ENCODE results near the gene PPM1N. TPM values are rescaled to one million over a fixed set of nuclear protein-coding genes. Genes with fewer than 3 reads are reported as not detected.

Gene PPM1N
- total RNA-seq, 2 donors from 2014 or later = 0.67 to 1.9 TPM

DNA sequence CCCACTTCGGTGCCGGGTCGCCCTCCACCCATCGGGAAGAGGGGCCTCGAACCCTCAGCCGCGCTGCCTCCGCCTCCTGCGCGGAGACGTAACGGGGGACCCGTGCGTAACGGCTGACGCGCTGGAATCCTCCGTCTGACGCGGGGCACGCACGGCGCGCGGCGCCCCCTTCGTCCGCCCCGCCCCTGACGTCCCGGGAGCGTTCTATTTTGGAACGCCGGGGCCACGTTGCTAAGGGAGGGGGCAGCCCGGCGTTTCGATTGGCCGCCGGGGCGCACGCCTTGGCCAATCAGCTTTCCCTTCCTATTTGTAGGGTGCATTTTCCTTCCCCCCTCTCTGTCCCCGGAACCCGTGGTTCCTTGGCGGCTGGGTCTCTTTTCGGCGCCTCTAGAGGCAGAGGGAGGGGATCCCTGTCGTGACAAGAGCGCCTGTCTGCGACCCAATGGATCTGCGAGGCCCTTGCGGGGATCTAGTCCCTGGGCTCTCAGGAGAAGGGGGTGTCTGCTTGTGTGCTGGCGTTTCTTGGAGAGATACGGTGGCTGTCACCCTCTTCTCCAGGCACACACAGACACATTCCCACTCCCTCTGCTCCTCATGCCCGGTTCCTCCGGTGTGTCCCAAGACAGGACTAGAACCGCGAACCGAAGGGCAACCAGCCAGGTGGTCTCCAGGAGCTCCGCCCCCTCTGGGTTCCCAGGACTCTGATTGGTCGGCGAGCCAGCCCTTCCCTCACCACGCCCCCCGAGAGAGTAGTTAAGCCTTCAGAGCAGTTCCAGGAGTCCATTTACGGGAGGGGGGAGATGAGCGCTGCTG lies 28.9 kb upstream of the PPM1N start:
- peak; percentile 98 for DNase-seq (ENCODE audit: low spot score)
- intact Hi-C loops (cut with DNase I) = no loop called here

DNA sequence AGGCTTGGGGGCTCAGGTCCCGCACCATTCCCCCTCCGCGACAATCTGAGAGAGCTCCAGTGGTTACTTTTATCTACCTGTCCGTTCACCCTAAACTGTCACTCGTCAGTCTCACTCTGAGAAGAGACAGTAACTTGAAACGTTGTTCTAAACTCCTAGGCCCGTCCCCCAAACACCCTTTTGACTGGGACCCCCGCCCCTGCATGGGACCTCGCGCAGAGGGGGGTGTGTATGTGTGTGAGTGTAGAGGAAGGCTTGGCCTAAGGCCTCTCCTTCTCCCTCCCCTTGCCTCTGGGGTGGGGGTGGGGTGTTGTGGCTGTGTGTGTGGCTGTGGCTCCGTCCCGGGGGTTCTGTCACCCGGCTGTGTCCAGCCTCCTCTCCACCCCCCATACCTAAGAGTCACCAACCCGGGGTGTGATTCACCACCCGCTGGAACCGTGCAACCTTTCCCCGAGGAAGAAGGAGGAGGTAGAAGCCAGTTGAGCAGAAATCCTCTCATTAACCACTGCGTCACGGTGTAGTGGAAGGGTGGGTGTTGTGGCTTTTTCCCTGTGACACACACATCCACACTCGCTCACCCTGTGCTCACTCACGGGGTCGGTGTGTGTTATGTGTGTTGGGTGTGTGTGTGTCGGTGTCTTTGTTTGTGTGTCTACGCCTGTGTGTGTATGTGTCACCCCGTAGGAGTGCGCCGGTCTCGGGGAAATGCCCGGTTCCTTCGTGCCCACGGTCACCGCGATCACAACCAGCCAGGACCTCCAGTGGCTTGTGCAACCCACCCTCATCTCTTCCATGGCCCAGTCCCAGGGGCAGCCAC lies 28.1 kb upstream of the PPM1N start:
- DNase-seq (ENCODE audit: low spot score) = peak; percentile 87
- intact Hi-C loops (cut with DNase I) = no loop called here

DNA sequence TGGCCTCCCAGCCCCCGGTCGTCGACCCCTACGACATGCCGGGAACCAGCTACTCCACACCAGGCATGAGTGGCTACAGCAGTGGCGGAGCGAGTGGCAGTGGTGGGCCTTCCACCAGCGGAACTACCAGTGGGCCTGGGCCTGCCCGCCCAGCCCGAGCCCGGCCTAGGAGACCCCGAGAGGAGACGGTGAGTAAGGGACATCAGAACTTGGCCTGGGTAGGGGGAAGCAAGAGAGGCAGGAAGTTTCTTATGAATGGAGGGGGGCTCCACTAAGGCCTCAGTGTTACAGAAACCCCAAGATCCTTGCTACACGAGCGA lies 27.5 kb upstream of the PPM1N start:
- DNase-seq (ENCODE audit: low spot score) = no peak
- intact Hi-C loops (cut with DNase I) = no loop called here

DNA sequence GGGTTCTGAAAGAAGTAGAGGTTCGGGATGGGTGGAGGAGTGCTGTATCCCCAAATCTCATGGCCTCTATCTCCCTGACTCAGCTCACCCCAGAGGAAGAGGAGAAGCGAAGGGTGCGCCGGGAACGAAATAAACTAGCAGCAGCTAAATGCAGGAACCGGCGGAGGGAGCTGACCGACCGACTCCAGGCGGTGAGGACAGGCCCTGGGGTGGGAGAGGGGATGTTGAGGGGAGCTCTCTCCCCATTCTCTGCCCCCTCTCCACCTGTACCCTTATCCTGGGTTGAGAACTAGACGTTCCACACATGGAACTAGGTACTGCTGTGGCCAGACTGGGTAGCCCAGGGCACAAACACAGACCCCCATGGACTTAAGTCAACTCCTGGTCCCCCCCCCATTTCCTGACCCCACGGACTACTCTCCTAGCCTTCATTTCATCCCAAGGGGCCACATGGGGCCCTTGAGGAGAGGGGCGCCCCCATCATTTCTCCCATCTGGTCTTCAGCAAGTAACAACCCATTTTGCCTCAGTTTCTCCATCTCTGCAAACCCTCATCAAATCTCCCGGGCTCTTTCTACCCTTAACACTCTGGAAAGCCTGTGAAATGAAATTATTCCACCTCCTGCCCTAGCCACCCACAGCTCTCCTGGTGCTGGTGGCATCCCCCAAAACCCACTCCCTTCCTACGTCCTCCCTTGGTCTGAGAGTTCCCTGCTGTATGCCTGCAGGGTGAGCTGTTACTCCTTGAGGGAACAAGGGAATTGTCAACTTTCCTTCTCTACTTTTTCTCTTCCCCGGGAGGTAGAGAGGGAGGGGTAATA lies 26.9 kb upstream of the PPM1N start:
- intact Hi-C loops (cut with DNase I) = no loop called here
- DNase-seq (ENCODE audit: low spot score) = no peak

DNA sequence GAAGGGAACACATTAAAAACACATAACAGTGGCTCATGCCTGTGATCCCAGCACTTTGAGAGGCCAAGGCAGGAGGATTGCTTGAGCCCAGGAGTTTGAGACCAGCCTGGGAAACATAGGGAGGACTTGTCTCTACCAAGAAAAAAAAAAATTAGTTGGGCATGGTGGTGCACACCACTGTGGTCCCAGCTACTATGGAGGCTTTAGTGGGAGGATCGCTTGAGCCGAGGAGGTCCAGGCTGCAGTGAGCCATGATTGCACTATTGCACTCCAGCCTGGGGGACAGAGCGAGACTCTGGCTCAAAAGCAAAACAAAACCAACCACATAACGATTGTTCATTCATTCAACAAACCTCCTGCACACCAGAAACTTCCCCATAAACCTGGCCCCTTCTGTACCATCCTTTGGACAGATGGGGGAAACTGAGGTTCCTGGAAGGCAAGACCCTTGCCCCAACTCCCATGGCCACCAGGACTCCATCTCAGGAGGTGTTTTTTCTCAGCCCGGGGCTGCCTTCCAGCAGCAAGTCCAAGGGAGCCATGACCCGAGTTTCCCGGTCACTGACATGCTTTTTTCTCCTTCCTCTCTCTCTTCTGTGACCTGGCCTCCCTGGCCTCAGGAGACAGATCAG lies 26.2 kb upstream of the PPM1N start:
- intact Hi-C loops (cut with DNase I) = no loop called here
- DNase-seq (ENCODE audit: low spot score) = no peak

DNA sequence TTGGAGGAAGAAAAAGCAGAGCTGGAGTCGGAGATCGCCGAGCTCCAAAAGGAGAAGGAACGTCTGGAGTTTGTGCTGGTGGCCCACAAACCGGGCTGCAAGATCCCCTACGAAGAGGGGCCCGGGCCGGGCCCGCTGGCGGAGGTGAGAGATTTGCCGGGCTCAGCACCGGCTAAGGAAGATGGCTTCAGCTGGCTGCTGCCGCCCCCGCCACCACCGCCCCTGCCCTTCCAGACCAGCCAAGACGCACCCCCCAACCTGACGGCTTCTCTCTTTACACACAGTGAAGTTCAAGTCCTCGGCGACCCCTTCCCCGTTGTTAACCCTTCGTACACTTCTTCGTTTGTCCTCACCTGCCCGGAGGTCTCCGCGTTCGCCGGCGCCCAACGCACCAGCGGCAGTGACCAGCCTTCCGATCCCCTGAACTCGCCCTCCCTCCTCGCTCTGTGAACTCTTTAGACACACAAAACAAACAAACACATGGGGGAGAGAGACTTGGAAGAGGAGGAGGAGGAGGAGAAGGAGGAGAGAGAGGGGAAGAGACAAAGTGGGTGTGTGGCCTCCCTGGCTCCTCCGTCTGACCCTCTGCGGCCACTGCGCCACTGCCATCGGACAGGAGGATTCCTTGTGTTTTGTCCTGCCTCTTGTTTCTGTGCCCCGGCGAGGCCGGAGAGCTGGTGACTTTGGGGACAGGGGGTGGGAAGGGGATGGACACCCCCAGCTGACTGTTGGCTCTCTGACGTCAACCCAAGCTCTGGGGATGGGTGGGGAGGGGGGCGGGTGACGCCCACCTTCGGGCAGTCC lies 25.5 kb upstream of the PPM1N start:
- no peak for DNase-seq (ENCODE audit: low spot score)
- intact Hi-C loops (cut with DNase I) = no loop called here

DNA sequence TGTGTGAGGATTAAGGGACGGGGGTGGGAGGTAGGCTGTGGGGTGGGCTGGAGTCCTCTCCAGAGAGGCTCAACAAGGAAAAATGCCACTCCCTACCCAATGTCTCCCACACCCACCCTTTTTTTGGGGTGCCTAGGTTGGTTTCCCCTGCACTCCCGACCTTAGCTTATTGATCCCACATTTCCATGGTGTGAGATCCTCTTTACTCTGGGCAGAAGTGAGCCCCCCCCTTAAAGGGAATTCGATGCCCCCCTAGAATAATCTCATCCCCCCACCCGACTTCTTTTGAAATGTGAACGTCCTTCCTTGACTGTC lies 24.9 kb upstream of the PPM1N start:
- intact Hi-C loops (cut with DNase I) = no loop called here
- no peak for DNase-seq (ENCODE audit: low spot score)

DNA sequence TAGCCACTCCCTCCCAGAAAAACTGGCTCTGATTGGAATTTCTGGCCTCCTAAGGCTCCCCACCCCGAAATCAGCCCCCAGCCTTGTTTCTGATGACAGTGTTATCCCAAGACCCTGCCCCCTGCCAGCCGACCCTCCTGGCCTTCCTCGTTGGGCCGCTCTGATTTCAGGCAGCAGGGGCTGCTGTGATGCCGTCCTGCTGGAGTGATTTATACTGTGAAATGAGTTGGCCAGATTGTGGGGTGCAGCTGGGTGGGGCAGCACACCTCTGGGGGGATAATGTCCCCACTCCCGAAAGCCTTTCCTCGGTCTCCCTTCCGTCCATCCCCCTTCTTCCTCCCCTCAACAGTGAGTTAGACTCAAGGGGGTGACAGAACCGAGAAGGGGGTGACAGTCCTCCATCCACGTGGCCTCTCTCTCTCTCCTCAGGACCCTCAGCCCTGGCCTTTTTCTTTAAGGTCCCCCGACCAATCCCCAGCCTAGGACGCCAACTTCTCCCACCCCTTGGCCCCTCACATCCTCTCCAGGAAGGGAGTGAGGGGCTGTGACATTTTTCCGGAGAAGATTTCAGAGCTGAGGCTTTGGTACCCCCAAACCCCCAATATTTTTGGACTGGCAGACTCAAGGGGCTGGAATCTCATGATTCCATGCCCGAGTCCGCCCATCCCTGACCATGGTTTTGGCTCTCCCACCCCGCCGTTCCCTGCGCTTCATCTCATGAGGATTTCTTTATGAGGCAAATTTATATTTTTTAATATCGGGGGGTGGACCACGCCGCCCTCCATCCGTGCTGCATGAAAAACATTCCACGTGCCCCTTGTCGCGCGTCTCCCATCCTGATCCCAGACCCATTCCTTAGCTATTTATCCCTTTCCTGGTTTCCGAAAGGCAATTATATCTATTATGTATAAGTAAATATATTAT lies 24.3 kb upstream of the PPM1N start:
- DNase-seq (ENCODE audit: low spot score) = no peak

DNA sequence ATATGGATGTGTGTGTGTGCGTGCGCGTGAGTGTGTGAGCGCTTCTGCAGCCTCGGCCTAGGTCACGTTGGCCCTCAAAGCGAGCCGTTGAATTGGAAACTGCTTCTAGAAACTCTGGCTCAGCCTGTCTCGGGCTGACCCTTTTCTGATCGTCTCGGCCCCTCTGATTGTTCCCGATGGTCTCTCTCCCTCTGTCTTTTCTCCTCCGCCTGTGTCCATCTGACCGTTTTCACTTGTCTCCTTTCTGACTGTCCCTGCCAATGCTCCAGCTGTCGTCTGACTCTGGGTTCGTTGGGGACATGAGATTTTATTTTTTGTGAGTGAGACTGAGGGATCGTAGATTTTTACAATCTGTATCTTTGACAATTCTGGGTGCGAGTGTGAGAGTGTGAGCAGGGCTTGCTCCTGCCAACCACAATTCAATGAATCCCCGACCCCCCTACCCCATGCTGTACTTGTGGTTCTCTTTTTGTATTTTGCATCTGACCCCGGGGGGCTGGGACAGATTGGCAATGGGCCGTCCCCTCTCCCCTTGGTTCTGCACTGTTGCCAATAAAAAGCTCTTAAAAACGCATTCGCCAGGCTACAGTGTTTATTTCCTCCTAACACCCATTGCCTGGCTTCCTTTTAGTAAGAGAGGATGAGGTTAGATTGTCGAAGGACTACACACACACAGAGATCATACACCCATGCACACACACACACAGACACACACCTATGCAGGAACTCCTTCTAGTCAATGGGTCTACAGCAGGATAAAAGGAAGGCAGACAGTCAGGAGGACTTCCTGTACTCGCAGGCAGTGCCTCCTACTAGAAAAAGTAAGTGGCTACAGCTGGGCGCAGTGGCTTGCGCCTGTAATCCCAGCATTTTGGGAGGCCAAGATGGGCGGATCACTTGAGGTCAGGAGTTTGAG lies 23.4 kb upstream of the PPM1N start:
- intact Hi-C loops (cut with DNase I) = no loop called here
- no peak for DNase-seq (ENCODE audit: low spot score)

More for the DNA sequence above, 24.3 kb upstream of the PPM1N start:
- intact Hi-C loops (cut with DNase I) = no loop called here

DNA sequence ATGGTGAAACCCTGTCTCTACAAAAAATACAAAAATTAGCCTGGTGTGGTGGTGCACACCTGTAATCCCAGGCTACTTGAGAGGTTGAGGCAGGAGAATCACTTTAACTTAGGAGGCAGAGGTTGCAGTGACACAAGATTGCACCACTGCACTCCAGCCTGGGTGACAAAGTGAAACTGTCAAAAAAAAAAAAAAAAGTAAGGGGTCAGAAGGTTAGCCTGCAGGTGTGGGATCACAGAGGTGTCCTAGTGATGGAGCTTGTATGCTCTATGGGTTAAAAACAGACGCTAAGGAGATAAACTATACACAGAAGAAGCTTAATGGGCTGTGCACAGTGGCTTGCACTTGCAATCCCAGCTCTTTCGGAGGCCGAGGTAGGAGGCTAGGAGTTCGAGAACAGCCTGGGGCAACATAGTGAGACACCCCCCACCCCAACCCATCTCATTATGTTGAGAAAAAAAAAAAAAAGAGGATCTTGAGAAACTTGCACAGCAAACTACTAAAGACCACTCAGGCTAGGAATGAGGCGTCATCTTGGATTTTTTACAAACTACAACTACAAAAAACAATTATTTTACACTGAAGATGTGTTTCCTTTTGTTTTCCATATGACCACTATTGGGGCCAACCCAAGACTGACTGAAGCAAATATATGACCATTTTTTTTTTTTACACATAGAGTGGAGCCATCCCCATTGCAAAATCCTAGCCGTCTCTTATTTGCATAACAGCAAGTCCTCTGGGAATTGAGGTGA lies 22.5 kb upstream of the PPM1N start:
- no peak for DNase-seq (ENCODE audit: low spot score)

DNA sequence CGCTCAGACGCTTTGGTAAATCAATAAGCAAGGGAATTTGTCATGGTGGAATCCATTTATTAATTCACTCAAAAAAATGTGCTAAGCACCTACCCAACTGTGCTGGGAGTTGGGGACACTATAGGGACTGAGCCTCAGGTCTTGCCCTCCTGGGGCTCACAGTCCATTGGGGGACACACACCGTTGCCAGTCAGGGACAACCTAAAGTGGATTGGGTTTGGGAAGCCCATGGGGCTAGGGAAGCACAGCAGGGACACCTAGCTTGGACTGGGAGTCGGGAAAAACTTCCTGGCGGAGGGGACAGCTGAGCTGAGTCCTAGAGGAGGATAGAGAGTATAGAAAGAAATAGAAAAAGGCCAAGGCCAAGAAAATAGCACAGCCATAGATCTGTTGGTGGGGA lies 21.9 kb upstream of the PPM1N start:
- intact Hi-C loops (cut with DNase I) = no loop called here
- DNase-seq (ENCODE audit: low spot score) = no peak

More for the DNA sequence above, 22.5 kb upstream of the PPM1N start:
- intact Hi-C loops (cut with DNase I) = no loop called here

DNA sequence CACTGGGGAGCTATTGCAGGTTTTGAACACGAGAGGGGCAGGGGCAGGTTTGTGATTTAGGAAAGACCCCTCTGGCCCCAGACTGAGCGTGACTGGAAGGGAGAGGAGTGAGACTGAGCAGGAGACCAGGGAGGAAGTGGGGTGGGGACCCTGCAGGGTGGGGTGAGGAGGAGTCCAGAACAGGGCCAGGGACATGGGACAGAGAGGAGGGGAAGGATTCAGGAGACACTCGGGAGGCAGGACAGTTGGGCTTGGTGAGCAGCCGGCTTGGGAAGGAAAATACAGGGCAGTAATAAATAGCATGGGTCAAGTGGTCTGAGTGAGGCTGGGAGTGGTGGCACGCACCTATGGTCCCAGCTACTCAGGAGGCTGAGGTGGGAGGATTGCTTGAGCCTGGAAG lies 21.1 kb upstream of the PPM1N start:
- intact Hi-C loops (cut with DNase I) = no loop called here
- no peak for DNase-seq (ENCODE audit: low spot score)

DNA sequence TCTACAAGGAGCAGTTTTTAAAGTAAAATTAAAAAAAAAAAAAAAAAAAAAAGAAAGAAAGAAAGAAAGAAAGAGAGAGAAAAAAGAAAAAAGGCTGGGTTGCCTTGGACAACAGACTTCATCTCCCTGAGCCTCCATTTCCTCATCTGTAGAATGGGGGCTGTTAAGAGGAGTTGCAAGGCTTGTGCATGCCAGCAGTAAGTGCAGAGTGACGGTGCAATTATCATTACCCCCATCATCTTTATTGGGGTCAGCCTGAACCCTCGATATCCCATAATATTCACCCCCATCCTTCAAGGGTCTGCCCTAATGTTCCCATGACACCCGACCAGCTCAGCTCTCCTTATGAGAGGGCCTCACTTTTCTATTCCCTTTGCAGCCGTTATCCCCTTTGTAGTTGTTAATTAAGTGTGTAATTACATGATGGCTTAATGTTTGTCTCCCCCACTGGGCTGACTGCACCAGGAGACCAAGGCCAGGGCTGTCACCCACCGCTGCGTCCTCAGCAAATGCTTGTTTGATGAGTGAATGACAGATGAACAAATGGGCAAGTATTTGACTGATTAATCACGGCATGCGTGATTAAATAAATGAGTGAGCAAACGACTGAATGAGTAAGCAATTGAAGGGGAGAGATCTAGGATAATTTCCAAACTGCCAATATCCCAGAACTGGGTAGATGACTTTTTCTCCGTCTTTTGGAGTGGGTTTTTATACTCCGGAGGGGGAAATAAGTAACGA lies 20.4 kb upstream of the PPM1N start:
- DNase-seq (ENCODE audit: low spot score) = no peak

DNA sequence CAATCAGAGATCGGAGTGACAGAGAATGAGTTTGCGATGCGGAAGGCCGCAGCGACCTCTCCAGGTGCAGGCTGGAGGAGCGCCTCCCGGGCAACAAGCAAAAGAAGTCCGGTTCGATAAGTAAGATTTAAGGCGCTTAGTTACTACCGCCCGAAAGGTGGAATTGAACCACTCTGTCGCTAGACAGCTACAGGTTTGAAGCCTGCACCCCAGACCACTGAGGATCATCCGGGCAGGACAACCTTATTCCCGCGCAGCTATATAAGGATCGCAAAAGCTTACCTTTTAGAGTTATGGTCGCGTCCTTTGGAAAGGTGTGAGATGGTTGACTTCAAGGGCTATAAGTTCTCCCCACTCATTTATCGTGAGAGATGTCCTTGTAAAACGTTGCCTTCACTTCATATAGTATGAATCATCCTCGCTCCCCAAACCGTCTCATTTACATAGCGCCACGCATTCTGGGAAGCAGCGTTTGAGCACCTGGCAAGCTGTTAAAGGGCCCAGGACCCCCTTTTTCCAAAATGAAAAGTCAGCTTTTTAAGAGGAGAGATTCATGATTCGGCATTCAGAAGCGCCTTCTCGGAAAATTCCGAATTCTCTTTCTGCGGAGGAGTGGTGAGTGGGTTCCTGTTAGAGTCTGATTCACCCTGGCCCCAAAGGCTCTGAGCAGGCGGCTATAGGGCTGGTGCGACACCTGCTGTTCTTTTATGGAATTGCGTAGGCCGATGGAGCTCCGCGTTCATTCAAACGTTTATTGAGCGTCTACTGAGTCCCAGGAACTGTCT lies 19.6 kb upstream of the PPM1N start:
- peak; percentile 94 for DNase-seq (ENCODE audit: low spot score)
- intact Hi-C loops (cut with DNase I) = loop anchor here in 1 of 2 donors (1.0 kb wide), 1 partner anchor 39 kb away; no protein-coding TSS in a partner anchor

More for the DNA sequence above, 20.4 kb upstream of the PPM1N start:
- intact Hi-C loops (cut with DNase I) = no loop called here
